ENCODE data around the gene FXYD7. TPM values are rescaled to one million over a fixed set of nuclear protein-coding genes. Genes with fewer than 3 reads are reported as not detected.
"Not testable (repeated sequence)": the region's sequence is repeated elsewhere in the genome, so short reads cannot be mapped to it uniquely, and the experiment has no call there.

The FXYD7 gene
- total RNA-seq, 1 experiment from 2014 or later, result not detected

- DNase-seq (ENCODE audit: low spot score), result peak; percentile 81
Observed at GRCh38 chr19:35144600-35145436, 1.8 kb downstream of the FXYD7 start.

GRCh38 chr19:35146746-35147459 lies 3.8 kb downstream of the FXYD7 start:
- DNase-seq (ENCODE audit: low spot score), result no peak

DNA sequence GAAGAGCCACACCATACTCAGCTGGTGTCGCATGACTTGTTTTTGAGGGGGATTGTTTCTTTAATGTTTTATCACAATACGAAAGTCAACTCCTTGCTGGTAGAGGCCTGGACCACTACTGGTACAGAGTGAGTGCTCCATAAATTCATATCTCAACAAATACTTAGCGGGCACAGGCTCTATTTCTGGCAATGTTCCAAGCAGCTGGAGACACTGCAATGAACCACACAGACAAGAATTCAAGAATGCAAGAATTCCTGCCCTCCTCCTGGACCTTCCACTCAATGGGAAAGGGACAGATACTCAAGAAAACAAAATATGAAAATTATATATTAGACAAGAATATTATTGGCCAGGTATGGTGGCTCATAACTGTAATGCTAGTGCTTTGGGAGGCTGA lies 6.4 kb downstream of the FXYD7 start:
- no peak for DNase-seq (ENCODE audit: low spot score)

- DNase-seq (ENCODE audit: low spot score), result no peak
Observed at GRCh38 chr19:35150445-35150844, 7.4 kb downstream of the FXYD7 start.

- no peak for DNase-seq (ENCODE audit: low spot score)
Observed at GRCh38 chr19:35151273-35152065, 8.4 kb downstream of the FXYD7 start.

DNA sequence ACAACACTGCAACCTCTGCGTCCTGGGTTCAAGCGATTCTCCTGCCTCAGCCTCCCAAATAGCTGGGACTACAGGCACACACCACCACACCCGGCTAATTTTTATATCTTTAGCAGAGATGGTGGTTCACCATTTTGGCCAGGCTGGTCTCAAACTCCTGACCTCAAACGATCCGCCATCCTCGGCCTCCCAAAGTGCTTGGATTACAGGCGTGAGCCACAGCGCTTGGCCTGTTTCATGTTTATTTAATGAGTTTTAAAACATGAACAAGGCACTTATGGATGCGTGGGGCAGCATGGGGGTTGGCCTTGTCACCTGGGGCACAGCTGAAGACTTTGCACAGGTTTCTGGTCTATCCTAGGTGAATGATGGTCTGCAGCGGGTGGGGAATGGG lies 10.1 kb downstream of the FXYD7 start:
- not testable (repeated sequence) for DNase-seq (ENCODE audit: low spot score)

GRCh38 chr19:35153701-35154524 lies 10.9 kb downstream of the FXYD7 start:
- DNase-seq (ENCODE audit: low spot score), result no peak

GRCh38 chr19:35154525-35155406 lies 11.7 kb downstream of the FXYD7 start, which contains the start of gene FXYD5:
Gene FXYD5, plus strand, starts transcription at chr19:35154735. Its CDS starts 816 bp downstream, at chr19:35155551.
- DNase-seq (ENCODE audit: low spot score), result peak; percentile 72

DNA sequence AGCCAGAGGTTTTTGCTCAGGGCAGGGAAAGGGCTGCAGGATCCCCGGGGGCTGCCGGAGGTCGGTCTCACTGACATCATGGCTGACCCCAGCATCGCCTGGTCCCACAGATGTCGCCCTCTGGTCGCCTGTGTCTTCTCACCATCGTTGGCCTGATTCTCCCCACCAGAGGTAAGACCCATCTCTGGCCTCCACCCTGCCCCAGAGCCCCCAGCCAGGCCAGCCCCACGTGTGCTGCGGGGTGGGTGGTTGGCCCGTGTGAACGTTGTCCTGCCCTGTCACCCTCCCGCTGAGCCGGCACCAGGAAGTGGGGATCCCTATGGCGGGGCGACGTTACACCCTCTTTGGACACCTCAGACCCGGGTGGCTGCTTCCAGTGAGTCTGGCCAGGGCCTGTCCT lies 12.4 kb downstream of the FXYD7 start:
- no peak for DNase-seq (ENCODE audit: low spot score)

- DNase-seq (ENCODE audit: low spot score), result no peak
Observed at GRCh38 chr19:35155981-35156672, 13.1 kb downstream of the FXYD7 start.

GRCh38 chr19:35156673-35157014 lies 13.6 kb downstream of the FXYD7 start:
- DNase-seq (ENCODE audit: low spot score), result no peak

GRCh38 chr19:35157431-35157830 lies 14.4 kb downstream of the FXYD7 start:
- no peak for DNase-seq (ENCODE audit: low spot score)

GRCh38 chr19:35159606-35160005 lies 16.6 kb downstream of the FXYD7 start:
- no peak for DNase-seq (ENCODE audit: low spot score)

DNA sequence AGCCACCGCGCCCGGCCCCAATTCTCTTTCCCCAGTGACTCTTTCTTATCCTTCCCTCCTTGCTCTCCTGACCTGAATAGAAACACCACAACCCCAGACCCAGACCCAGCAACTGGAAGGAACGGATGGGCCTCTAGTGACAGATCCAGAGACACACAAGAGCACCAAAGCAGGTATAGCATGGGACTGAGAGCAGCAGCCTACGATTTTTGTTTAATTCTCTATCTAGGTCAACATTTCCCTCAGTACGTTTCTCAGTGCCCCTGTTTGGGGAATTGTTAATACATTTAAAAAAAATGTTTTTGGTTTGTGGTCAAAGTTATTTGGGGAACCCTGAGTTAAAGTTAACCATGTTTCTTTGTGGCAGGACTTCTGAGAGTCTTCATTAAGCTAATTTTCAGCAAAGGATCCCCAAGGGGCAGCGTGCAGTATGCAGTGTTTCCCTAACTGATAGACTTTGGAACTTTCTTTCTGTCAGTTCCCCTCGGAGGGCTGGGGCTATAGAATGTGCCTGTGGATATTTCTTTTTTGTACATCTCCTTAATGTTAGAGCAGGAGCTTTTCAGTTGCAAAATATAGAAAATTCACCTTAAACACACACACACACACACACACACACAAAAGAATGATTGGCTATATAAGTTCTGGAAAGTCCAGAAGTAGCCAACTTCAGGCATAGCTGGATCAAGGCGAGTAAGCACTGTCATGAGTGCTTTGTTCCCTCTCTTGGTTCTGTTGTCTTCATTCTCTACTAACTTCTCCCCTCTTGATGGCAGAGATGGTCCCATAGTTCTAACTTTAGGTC lies 17.8 kb downstream of the FXYD7 start:
- no peak for DNase-seq (ENCODE audit: low spot score)

DNA sequence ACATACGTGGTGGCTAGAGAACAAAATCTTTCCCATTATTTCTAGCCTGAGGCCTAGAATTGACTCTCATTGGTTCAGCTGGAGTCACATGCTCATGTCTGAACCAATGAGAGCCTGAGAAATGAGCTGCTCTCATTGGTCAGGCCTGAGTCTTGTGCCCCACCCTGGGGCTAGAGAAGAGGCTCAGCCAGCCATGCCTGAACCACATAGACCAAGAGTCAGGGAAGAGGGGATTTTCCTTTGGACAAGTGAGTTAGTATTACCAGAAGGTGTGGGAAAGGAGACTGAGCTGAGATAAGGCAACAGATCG lies 18.3 kb downstream of the FXYD7 start:
- DNase-seq (ENCODE audit: low spot score), result no peak

DNA sequence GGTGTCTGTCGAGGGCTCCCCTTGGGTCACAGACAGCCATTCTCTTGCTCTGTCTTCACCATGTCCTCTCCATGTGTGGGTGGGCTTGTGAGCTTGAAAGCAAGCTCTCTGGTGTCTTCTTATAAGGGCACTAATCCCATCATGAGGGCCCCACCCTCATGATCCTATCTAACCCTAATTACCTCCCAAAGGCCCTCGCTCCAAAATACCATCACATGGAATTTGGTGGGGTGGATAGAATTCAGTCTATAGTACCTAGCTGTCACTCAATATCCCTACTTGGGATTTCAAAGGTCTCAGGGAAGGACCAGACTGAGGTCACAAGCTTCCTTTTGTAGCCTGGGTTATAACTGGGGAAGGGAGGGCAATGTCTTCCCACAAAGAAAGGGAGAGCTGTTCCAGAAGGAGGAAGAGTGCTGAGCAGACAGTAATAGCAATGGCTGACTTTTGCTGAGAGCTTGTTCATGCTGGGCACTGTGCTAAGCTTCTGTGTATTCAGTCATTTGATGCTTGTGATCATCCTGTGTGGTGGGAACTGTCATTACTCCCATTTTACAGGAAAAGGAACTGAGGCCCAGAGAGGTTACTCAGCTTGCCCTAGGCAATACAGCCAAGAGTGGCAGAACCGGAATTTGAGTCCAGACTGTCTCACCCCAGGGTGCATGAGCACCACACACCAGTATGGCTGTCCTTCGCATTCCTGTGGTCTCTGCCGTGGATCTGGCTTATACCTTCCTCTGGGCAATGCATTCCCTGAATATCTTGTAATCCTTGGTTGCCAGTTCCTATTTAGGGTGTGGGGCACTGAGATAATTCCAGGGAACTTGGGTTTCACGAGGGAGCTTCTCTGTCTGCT lies 19.6 kb downstream of the FXYD7 start:
- peak; percentile 95 for DNase-seq (ENCODE audit: low spot score)

GRCh38 chr19:35164418-35164817 lies 21.4 kb downstream of the FXYD7 start:
- peak; percentile 94 for DNase-seq (ENCODE audit: low spot score)
